Spleen (tissue), 11 donors: ENCODE results near the gene ATL3. TPM values are rescaled to one million over a fixed set of nuclear protein-coding genes. Genes with fewer than 3 reads are reported as not detected.
A peak's percentile ranks its signal among the peaks of the same experiment; 100 is the strongest.

ENCODE experiments used
- DNase-seq: peaks from one replicate; pipeline ENCODE4 v3.0.0-alpha.2; 2020
- H3K27ac ChIP-seq, 8 donors: fragments of 200-600 bp; sonication (generic) in 7 of 8; 1 replicate in 4 of 8; 2 replicates in 4 of 8; pipeline versions ENCODE4 v1.5.0 to v1.8.0; 2016 to 2021; ENCODE audit warnings: inconsistent platforms in 4 of 8, mild to moderate bottlenecking in 4 of 8, moderate library complexity in 1 of 8
- H3K27me3 ChIP-seq, 7 donors: fragments of 200-600 bp; sonication (generic) in 6 of 7; replicated peaks in 1 of 7; 1 replicate in 4 of 7; 2 replicates in 3 of 7; pipeline versions ENCODE4 v1.5.0 to v1.8.0; 2016 to 2021; ENCODE audit warnings: inconsistent platforms in 3 of 7, mild to moderate bottlenecking in 1 of 7
- H3K36me3 ChIP-seq, 6 donors: fragments of 200-600 bp; sonication (generic) in 5 of 6; 1 replicate in 4 of 6; 2 replicates in 2 of 6; pipeline versions ENCODE4 v1.5.0 to v1.8.0; 2016 to 2021; ENCODE audit warnings: inconsistent platforms in 2 of 6
- H3K4me1 ChIP-seq, 6 donors: fragments of 200-600 bp; sonication (generic) in 5 of 6; 1 replicate in 3 of 6; 2 replicates in 3 of 6; pipeline versions ENCODE4 v1.5.0 to v1.8.0; 2016 to 2021; ENCODE audit warnings: inconsistent platforms in 3 of 6
- H3K4me3 ChIP-seq, 8 donors: fragments of 200-600 bp; sonication (generic) in 7 of 8; 1 replicate in 4 of 8; 2 replicates in 4 of 8; pipeline versions ENCODE4 v1.5.0 to v1.8.0; 2016 to 2021; ENCODE audit warnings: inconsistent platforms in 4 of 8, mild to moderate bottlenecking in 4 of 8, moderate library complexity in 2 of 8
- H3K9me3 ChIP-seq, 8 donors: fragments of 200-600 bp; sonication (generic) in 7 of 8; 1 replicate in 4 of 8; 2 replicates in 4 of 8; pipeline versions ENCODE4 v1.5.0 to v1.8.0; 2016 to 2021; ENCODE audit warnings: inconsistent platforms in 4 of 8
- CTCF ChIP-seq, 11 experiments: fragments of 200-600 bp in 7 of 11; fragments of 450-650 bp in 4 of 11; sonication (generic) in 4 of 11; IDR thresholded peaks in 8 of 11; conservative IDR thresholded peaks in 3 of 11; 1 replicate in 7 of 11; 2 replicates in 4 of 11; pipeline versions ENCODE4 v1.4.0 to v1.8.0; 2016 to 2021; ENCODE audit warnings: antibody characterized with exemption in 11 of 11, inconsistent platforms in 4 of 11, mild to moderate bottlenecking in 1 of 11
- POLR2A ChIP-seq, 3 donors: fragments of 450-650 bp; IDR thresholded peaks; one replicate each; pipeline ENCODE4 v1.5.1; 2017; ENCODE audit warnings: antibody characterized with exemption in 3 of 3, mild to moderate bottlenecking in 1 of 3
- POLR2AphosphoS5 ChIP-seq, 3 donors: sonication (generic); formaldehyde crosslinking; IDR thresholded peaks; one replicate each; pipeline ENCODE4 v1.5.1; 2017; ENCODE audit warnings: antibody characterized with exemption in 3 of 3
- WGBS, 5 donors: extraction: QIAGEN DNeasy Blood & Tissue Kit in 3 of 5; methylation state at CpG; one replicate each; pipeline versions ENCODE4 v1.1.5 to v1.1.7; 2013 to 2018; 5-methylcytosine and 5-hydroxymethylcytosine counted together
- intact Hi-C: fragments of 100-400 bp; cut with DNase I; formaldehyde crosslinking; loops from one replicate; pipeline ENCODE4 v1.15.0; 2023; ENCODE audit warnings: low total_unique reads
- polyA plus RNA-seq, 3 donors: library from polyadenylated mRNA; stranded (reverse); fragments of 200-250 nt; gene quantifications; one replicate each; pipeline ENCODE4 v1.2.1, GENCODE V29; 2013
- total RNA-seq, 7 donors: library from RNA; depleted of rRNA in 3 of 7; stranded (reverse); fragments of >200 nt in 3 of 7; fragmentation: NEBNext Ultra II Directional in 4 of 7; extraction: Animal tissue kit (Norgen Biotek cat#: 25700) in 4 of 7; gene quantifications; one replicate each; pipeline versions ENCODE4 v1.1.0 to v1.2.1, GENCODE V29; 2016 to 2021
- donor health status: healthy with polysubstance abuse.
- donor health status: DM: no; HTN: no; CAD: no; lungs with moderate emphysema.
- donor health status: DM: no; HTN: no; CAD: no.
- donor health status: Bipolar disorder and iron deficiency.
- donor health status: healthy.
- donor health status: DM: no; HTN: no; CAD: no.
- donor health status: DM: yes; HTN: yes; CAD: no.

ATL3 gene
- total and polyA plus RNA-seq, 10 donors, result 5.7 to 58.5 (median 44.7) TPM

GRCh38 chr11:63610604-63611394 is 60.4 kb downstream of the ATL3 start:
- Histone ChIP-seq H3K36me3 (no peaks in the 10 kb centered on the region), H3K9me3 (no peaks in the 10 kb centered on the region), H3K27me3 (peaks cover 0 to 19% (median 0%) of the 10 kb centered on the region in 7 donors), H3K27ac (peak overlapping the region in 5 of 8 donors; percentile 1 to 30 (median 6)), H3K4me3 (peak overlapping the region in 1 of 8 donors; percentile 6), H3K4me1 (peaks cover 14 to 58% (median 48%) of the 10 kb centered on the region in 6 donors)
- WGBS, 5 donors, result 56 to 72% (median 66%) methylated on average over 14 of the region's 14 CpGs
- TF ChIP-seq CTCF (IDR thresholded peaks at IDR 0.05 in 8 of 11, conservative IDR thresholded peaks at IDR 0.05 in 3 of 11) (no peak), POLR2A (IDR thresholded peaks at IDR 0.05) (no peak), POLR2AphosphoS5 (IDR thresholded peaks at IDR 0.05) (no peak)
- no peak for DNase-seq
- intact Hi-C loops, result no loop called here

GRCh38 chr11:63609971-63610580 is 61.1 kb downstream of the ATL3 start:
- H3K27ac ChIP-seq, result peak overlapping the region in 3 of 8 donors; percentile 1 to 30 (median 30)
- no peak overlapping the region for H3K4me3 ChIP-seq
- TF ChIP-seq CTCF (IDR thresholded peaks at IDR 0.05 in 8 of 11, conservative IDR thresholded peaks at IDR 0.05 in 3 of 11), result no peak
- no peak for TF ChIP-seq POLR2A (IDR thresholded peaks at IDR 0.05)
- no peak for TF ChIP-seq POLR2AphosphoS5 (IDR thresholded peaks at IDR 0.05)
- H3K36me3 ChIP-seq, result peaks cover 0 to 2% (median 0%) of the 10 kb centered on the region in 6 donors
- peaks cover 0 to 19% (median 0%) of the 10 kb centered on the region in 7 donors for H3K27me3 ChIP-seq
- intact Hi-C loops, result no loop called here
- 85 to 97% (median 91%) methylated on average over 13 to 14 of the region's 14 CpGs for WGBS, 5 donors
- DNase-seq, result no peak
- no peaks in the 10 kb centered on the region for H3K9me3 ChIP-seq
- H3K4me1 ChIP-seq, result peaks cover 14 to 58% (median 48%) of the 10 kb centered on the region in 6 donors

GRCh38 chr11:63609536-63609935 is 61.6 kb downstream of the ATL3 start:
- H3K4me3 ChIP-seq, result no peak overlapping the region
- H3K36me3 ChIP-seq, result peaks cover 0 to 4% (median 0%) of the 10 kb centered on the region in 6 donors
- intact Hi-C loops, result no loop called here
- H3K27ac ChIP-seq, result peak overlapping the region in 2 of 8 donors; percentile 10 to 30
- no peak for DNase-seq
- peaks cover 14 to 56% (median 46%) of the 10 kb centered on the region in 6 donors for H3K4me1 ChIP-seq
- no peak for TF ChIP-seq CTCF (IDR thresholded peaks at IDR 0.05 in 8 of 11, conservative IDR thresholded peaks at IDR 0.05 in 3 of 11)
- no peak for TF ChIP-seq POLR2A (IDR thresholded peaks at IDR 0.05)
- no peak for TF ChIP-seq POLR2AphosphoS5 (IDR thresholded peaks at IDR 0.05)
- H3K9me3 ChIP-seq, result no peaks in the 10 kb centered on the region
- H3K27me3 ChIP-seq, result peaks cover 0 to 17% (median 0%) of the 10 kb centered on the region in 7 donors
- WGBS, 5 donors, result 68 to 90% (median 87%) methylated on average over 4 of the region's 4 CpGs
